PC-3 (cell line): ENCODE data around the gene OR8D1. TPM values are rescaled to one million over a fixed set of nuclear protein-coding genes. Genes with fewer than 3 reads are reported as not detected.

Source experiments
- ATAC-seq: fragments of 200-7000 bp; cut with Tn5 transposase; 2 replicates; pipeline ENCODE4 v1.9.1; 2020; ENCODE audit warnings: mild to moderate bottlenecking, moderate library complexity
- BruUV-seq: library from RNA; stranded (reverse); fragments of 400-500 nt; replicated peaks from 2 replicates; lab custom pipeline; 2021; lab: Mats Ljungman, UMichigan
- CTCF ChIA-PET: fragments of 300-600 bp; sonication (Branson Sonifier 250); formaldehyde crosslinking; loops from one replicate; lab custom pipeline; 2022; ENCODE audit warnings: antibody characterized with exemption; lab: Charles Lee
- POLR2A ChIA-PET: fragments of 300-600 bp; sonication (Branson Sonifier 250); formaldehyde crosslinking; loops from one replicate; lab custom pipeline; 2022; ENCODE audit warnings: antibody characterized with exemption; ENCODE audit not compliant: unreplicated experiment; lab: Charles Lee
- DNase-seq: peaks from one replicate; pipeline ENCODE4 v3.0.0-alpha.2; 2015
- H2AFZ ChIP-seq: fragments of 300-600 bp; sonication (generic); 2 replicates; pipeline ENCODE4 v1.6.0; 2016; ENCODE audit warnings: antibody characterized with exemption, low read length
- H3F3A ChIP-seq: fragments of 300-600 bp; sonication (generic); one replicate; pipeline ENCODE4 v1.6.0; 2017; ENCODE audit warnings: antibody characterized with exemption, low read length, control low read depth, mild to moderate bottlenecking; ENCODE audit not compliant: unreplicated experiment
- H3K27ac ChIP-seq: fragments of 300-600 bp; sonication (generic); 2 replicates; pipeline ENCODE4 v1.5.1; 2016; ENCODE audit warnings: mild to moderate bottlenecking, low read length
- H3K27me3 ChIP-seq: fragments of 300-600 bp; sonication (generic); 2 replicates; pipeline ENCODE4 v1.6.1; 2016; ENCODE audit warnings: low read length, mixed read lengths
- H3K36me3 ChIP-seq: fragments of 300-600 bp; sonication (generic); 2 replicates; pipeline ENCODE4 v1.6.1; 2016; ENCODE audit warnings: low read depth, mixed run types, low read length, mixed read lengths
- H3K4me1 ChIP-seq: fragments of 300-600 bp; sonication (generic); 2 replicates; pipeline ENCODE4 v1.5.1; 2016; ENCODE audit warnings: low read length; ENCODE audit not compliant: insufficient read depth
- H3K4me2 ChIP-seq: fragments of 300-600 bp; sonication (generic); 2 replicates; pipeline ENCODE4 v1.6.0; 2016; ENCODE audit warnings: low read length
- H3K4me3 ChIP-seq: fragments of 300-600 bp; sonication (generic); 2 replicates; pipeline ENCODE4 v1.5.1; 2016; ENCODE audit warnings: mild to moderate bottlenecking, low read length, mixed read lengths
- H3K79me2 ChIP-seq: fragments of 300-600 bp; sonication (generic); 2 replicates; pipeline ENCODE4 v1.6.1; 2017; ENCODE audit warnings: low read length, mixed read lengths
- H3K9ac ChIP-seq: fragments of 300-600 bp; sonication (generic); 2 replicates; pipeline ENCODE4 v1.6.0; 2016; ENCODE audit warnings: mild to moderate bottlenecking, low read length
- H3K9me2 ChIP-seq: fragments of 300-600 bp; sonication (generic); replicated peaks from 2 replicates; pipeline ENCODE4 v1.6.1; 2016; ENCODE audit warnings: mixed run types, low read length, mixed read lengths
- H3K9me3 ChIP-seq: fragments of 300-600 bp; sonication (generic); 2 replicates; pipeline ENCODE4 v1.6.1; 2016; ENCODE audit warnings: low read length, mixed read lengths
- H4K20me1 ChIP-seq: fragments of 300-600 bp; sonication (generic); 2 replicates; pipeline ENCODE4 v1.6.1; 2016; ENCODE audit warnings: low read length, mixed read lengths
- CTCF ChIP-seq: fragments of 300-600 bp; sonication (generic); conservative IDR thresholded peaks from 2 replicates; pipeline ENCODE4 v1.5.1; 2017; ENCODE audit warnings: antibody characterized with exemption, low read depth, mild to moderate bottlenecking, low read length
- EZH2 ChIP-seq: fragments of 300-600 bp; sonication (generic); IDR thresholded peaks from one replicate; pipeline ENCODE4 v1.6.1; 2017; ENCODE audit warnings: antibody characterized with exemption, mild to moderate bottlenecking, low read length; ENCODE audit not compliant: unreplicated experiment
- EZH2phosphoT487 ChIP-seq: fragments of 300-600 bp; sonication (generic); IDR thresholded peaks from 2 replicates; pipeline ENCODE4 v1.6.1; 2018; ENCODE audit warnings: mild to moderate bottlenecking, antibody characterized with exemption, low read length, borderline replicate concordance
- intact Hi-C: fragments of 100-400 bp; cut with micrococcal nuclease; formaldehyde crosslinking; loops from 2 replicates; pipeline ENCODE4 v1.9.0; 2023
- total RNA-seq: library from RNA; depleted of rRNA; stranded (reverse); fragments of >200 nt; gene quantifications from 2 replicates; pipeline ENCODE4 v1.2.3, GENCODE V29; 2014; rRNA removed

The OR8D1 gene
- total RNA-seq, 1 experiment from 2014 or later, result not detected

GRCh38 chr11:124256076-124256475, 57.7 kb downstream of the OR8D1 start, which contains the start of gene OR8G5:
OR8G5 (plus strand) TSS chr11:124256376; CDS start chr11:124264932, 8,556 bp downstream.
- Histone ChIP-seq H3K27me3 (0 out of 2 replicates have a peak, but pooled peaks cover 7% of the 10 kb centered on the region), H2AFZ (no peak within 1 kb of the TSS), H3K27ac (no peak within 1 kb of the TSS), H3K9me3 (no peaks in the 10 kb centered on the region), H4K20me1 (no peaks in the 10 kb centered on the region), H3K9me2 (no peaks in the 10 kb centered on the region), H3K4me3 (no peak within 1 kb of the TSS), H3K4me2 (no peak within 1 kb of the TSS), H3K9ac (no peak within 1 kb of the TSS), H3K4me1 (no peaks in the 10 kb centered on the region), H3K79me2 (no peaks in the 10 kb centered on the region), H3K36me3 (no peaks in the 10 kb centered on the region), H3F3A (no peaks in the 10 kb centered on the region)
- no TSS peak for BruUV-seq
- no peak for DNase-seq
- ChIA-PET CTCF (no interaction called here), POLR2A (no interaction called here)
- intact Hi-C loops, result no loop called here
- TF ChIP-seq CTCF, result no peak
- no peak for TF ChIP-seq EZH2phosphoT487
- no peak for TF ChIP-seq EZH2
- ATAC-seq, result no peak

Other genes starting within 250 kb of the OR8D1 start
- 0.17 TPM in 1 of 2 replicates, not detected in the other for gene VWA5A, start 198.5 kb downstream of the OR8D1 start, total RNA-seq
- gene OR10D3, start 130.6 kb downstream of the OR8D1 start, total RNA-seq, result 0.15 and 0.29 TPM in 2 replicates
- not detected in 2 replicates for gene OR8G1, start 72.9 kb downstream of the OR8D1 start, total RNA-seq
- 0.26 and 0.46 TPM in 2 replicates for gene OR8G5, start 57.6 kb downstream of the OR8D1 start, total RNA-seq
- not detected in 2 replicates for gene OR8D2, start 6.2 kb upstream of the OR8D1 start, total RNA-seq
- gene OR8B2, start 70.5 kb upstream of the OR8D1 start, total RNA-seq, result not detected in 2 replicates
- gene OR8B3, start 85.1 kb upstream of the OR8D1 start, total RNA-seq, result not detected in 2 replicates
- not detected in 2 replicates for gene OR8B4, start 110.9 kb upstream of the OR8D1 start, total RNA-seq
- gene OR8B8, start 131.7 kb upstream of the OR8D1 start, total RNA-seq, result not detected in 2 replicates
- gene OR8B12, start 229.7 kb upstream of the OR8D1 start, total RNA-seq, result not detected in 2 replicates